HepG2 (cell line): ENCODE measurements around the gene DPH6. TPM values are rescaled to one million over a fixed set of nuclear protein-coding genes. Genes with fewer than 3 reads are reported as not detected.

Experiments
- ATAC-seq: fragments of 200-7000 bp; cut with Tn5 transposase; 3 replicates; pipeline ENCODE4 v1.9.1; 2020; ENCODE audit warnings: mild to moderate bottlenecking, moderate library complexity
- BruUV-seq: library from RNA; stranded (reverse); fragments of 400-500 nt; replicated peaks from 2 replicates; lab custom pipeline; 2021; lab: Mats Ljungman, UMichigan
- CTCF ChIA-PET: fragments of 300-600 bp; formaldehyde crosslinking; extraction: SDS; loops from one replicate; lab custom pipeline; 2021; ENCODE audit warnings: low total read pairs, inconsistent platforms, low intra/inter-chr PET ratio; lab: Yijun Ruan, JAX
- POLR2A ChIA-PET: fragments of 350-600 bp; sonication (Branson Sonifier 250); formaldehyde crosslinking; loops from one replicate; lab custom pipeline; 2020; ENCODE audit warnings: antibody characterized with exemption, inconsistent platforms; lab: Yijun Ruan, JAX
- DNase-seq: peaks from one replicate; pipeline ENCODE4 v3.0.0-alpha.2; 2015; ENCODE audit warnings: low spot score
- FAIRE-seq: peaks from 3 replicates; lab custom pipeline; 2011; peaks lifted over from hg19 to GRCh38; lab: Jason Lieb, UNC
- H2AFZ ChIP-seq: one replicate; pipeline ENCODE4 v1.6.1; 2011; ENCODE audit warnings: low read length, inconsistent platforms
- H3K27ac ChIP-seq: fragments of 300-600 bp; 3 replicates; pipeline ENCODE4 v1.8.0; 2011; ENCODE audit warnings: mixed run types, mild to moderate bottlenecking, mixed read lengths, low read length, inconsistent platforms; ENCODE audit not compliant: insufficient read depth; ENCODE audit errors: extremely low read length
- H3K27me3 ChIP-seq, 2 experiments: fragments of 200-600 bp in 1 of 2; 2 replicates in 1 of 2; 3 replicates in 1 of 2; pipeline versions ENCODE4 v1.6.0 to v1.8.0; 2011; ENCODE audit warnings: low read length in 2 of 2, mild to moderate bottlenecking in 2 of 2, moderate library complexity in 2 of 2, inconsistent platforms in 1 of 2; ENCODE audit not compliant: insufficient read depth in 2 of 2, control insufficient read depth in 1 of 2
- H3K36me3 ChIP-seq, 2 experiments: fragments of 200-600 bp in 1 of 2; replicated peaks in 1 of 2; 2 replicates in 1 of 2; 3 replicates in 1 of 2; pipeline versions ENCODE4 v1.5.1 to v1.8.0; 2011; ENCODE audit warnings: low read length in 2 of 2, inconsistent platforms in 1 of 2; ENCODE audit not compliant: insufficient read depth in 2 of 2, control insufficient read depth in 1 of 2
- H3K4me1 ChIP-seq: 2 replicates; pipeline ENCODE4 v1.5.1; 2012; ENCODE audit warnings: low read length, inconsistent platforms; ENCODE audit not compliant: insufficient read depth
- H3K4me2 ChIP-seq: 2 replicates; pipeline ENCODE4 v1.6.0; 2011; ENCODE audit warnings: low read depth, low read length, inconsistent platforms
- H3K4me3 ChIP-seq, 3 experiments: fragments of 200-600 bp in 1 of 3; sonication (generic), shearing (Covaris generic) in 1 of 3; replicated peaks in 1 of 3; 2 replicates each; pipeline ENCODE4 v1.5.1; 2011 to 2016; ENCODE audit warnings: low read length in 3 of 3, inconsistent platforms in 2 of 3, low read depth in 2 of 3, mild to moderate bottlenecking in 2 of 3, control low read depth in 1 of 3, mixed read lengths in 1 of 3; ENCODE audit not compliant: insufficient read depth in 1 of 3
- H3K79me2 ChIP-seq: one replicate; pipeline ENCODE4 v1.6.1; 2011; ENCODE audit warnings: low read length, inconsistent platforms; ENCODE audit not compliant: insufficient read depth
- H3K9ac ChIP-seq: 2 replicates; pipeline ENCODE4 v1.6.0; 2011; ENCODE audit warnings: mild to moderate bottlenecking, low read depth, low read length, inconsistent platforms; ENCODE audit not compliant: insufficient read depth
- H3K9me3 ChIP-seq: 2 replicates; pipeline ENCODE4 v1.5.1; 2012; ENCODE audit warnings: mild to moderate bottlenecking, low read length
- H4K20me1 ChIP-seq: 2 replicates; pipeline ENCODE4 v1.6.0; 2011; ENCODE audit warnings: inconsistent platforms, mild to moderate bottlenecking, low read length, moderate library complexity; ENCODE audit not compliant: insufficient read depth
- ATF4 ChIP-seq, 2 experiments: fragments of 450-650 bp in 1 of 2; sonication (generic) in 1 of 2; formaldehyde crosslinking; IDR thresholded peaks; 2 replicates each; pipeline versions ENCODE4 v1.5.0 to v1.8.0; 2020 to 2022; ENCODE audit warnings: mild to moderate bottlenecking in 1 of 2, missing genetic modification reagents in 1 of 2
- HNRNPL ChIP-seq: fragments of 200-400 bp; formaldehyde crosslinking; IDR thresholded peaks from 2 replicates; pipeline ENCODE4 v1.6.1; 2017; ENCODE audit warnings: mild to moderate bottlenecking, low read depth, low read length
- PATZ1 ChIP-seq: sonication (generic); formaldehyde crosslinking; IDR thresholded peaks from 2 replicates; pipeline ENCODE4 v1.4.0; 2020; ENCODE audit warnings: missing genetic modification reagents
- ZBTB10 ChIP-seq: sonication (generic); formaldehyde crosslinking; IDR thresholded peaks from 2 replicates; pipeline ENCODE4 v1.4.0; 2020; ENCODE audit warnings: missing genetic modification reagents, borderline replicate concordance
- ZNF101 ChIP-seq: sonication (generic); formaldehyde crosslinking; IDR thresholded peaks from 2 replicates; pipeline ENCODE4 v1.4.0; 2020; ENCODE audit warnings: mild to moderate bottlenecking, low read depth, missing genetic modification reagents, borderline replicate concordance
- ZNF20 ChIP-seq: sonication (generic); formaldehyde crosslinking; IDR thresholded peaks from 2 replicates; pipeline ENCODE4 v1.4.0; 2020; ENCODE audit warnings: mild to moderate bottlenecking, moderate library complexity, missing genetic modification reagents
- ZNF574 ChIP-seq: sonication (generic); formaldehyde crosslinking; IDR thresholded peaks from 2 replicates; pipeline ENCODE4 v1.4.0; 2020; ENCODE audit warnings: missing genetic modification reagents
- ZSCAN30 ChIP-seq: sonication (generic); formaldehyde crosslinking; IDR thresholded peaks from 2 replicates; pipeline ENCODE4 v1.5.0; 2020; ENCODE audit warnings: mild to moderate bottlenecking, missing genetic modification reagents
- WGBS: methylation state at CpG from one replicate; pipeline ENCODE4 v1.1.6; 2017; ENCODE audit warnings: low lambda C conversion rate; 5-methylcytosine and 5-hydroxymethylcytosine counted together
- in situ Hi-C: cut with HindIII; loops from 2 replicates; pipeline ENCODE4 v1.10.0; 2017; ENCODE audit warnings: low pct_unique_long_range_greater_than_20kb; ENCODE audit not compliant: extremely low pct_ligation_motif_present
- intact Hi-C: fragments of 100-400 bp; cut with micrococcal nuclease; formaldehyde crosslinking; loops from one replicate; pipeline ENCODE4 v1.10.0; 2022; ENCODE audit not compliant: unreplicated experiment
- polyA plus RNA-seq, 8 experiments: library from polyadenylated mRNA; depleted of rRNA in 3 of 8; stranded (reverse) in 7 of 8; unstranded in 1 of 8; fragments of >200 nt; fragmentation: Illumina TruSeq in 4 of 8; extraction: Trizol in 4 of 8; gene quantifications; 2 replicates each; pipeline versions ENCODE4 v1.2.1 to v1.2.3, GENCODE V29; 2011 to 2016; ENCODE audit warnings: low read depth in 4 of 8, missing spikeins in 1 of 8, mixed read lengths in 1 of 8; ENCODE audit not compliant: insufficient read depth in 1 of 8
- total RNA-seq, 5 experiments: library from RNA; depleted of rRNA; stranded (reverse); fragments of >200 nt; fragmentation: Illumina TruSeq; extraction: Trizol; gene quantifications; 2 replicates each; pipeline ENCODE4 v1.2.3, GENCODE V29; 2016; ENCODE audit warnings: low read depth in 1 of 5
- TF ChIP-seq, protein P1 (sequence below): sonication (generic); formaldehyde crosslinking; IDR thresholded peaks from 2 replicates; pipeline ENCODE4 v1.5.1; 2020; ENCODE audit warnings: missing genetic modification reagents, mild to moderate bottlenecking, borderline replicate concordance

DPH6 gene
- total and polyA plus RNA-seq, 2 of the 13 experiments (the other 11 are each of a cell fraction or from before 2014, with no cell fraction given) = 10.2 to 25.8 TPM

DNA sequence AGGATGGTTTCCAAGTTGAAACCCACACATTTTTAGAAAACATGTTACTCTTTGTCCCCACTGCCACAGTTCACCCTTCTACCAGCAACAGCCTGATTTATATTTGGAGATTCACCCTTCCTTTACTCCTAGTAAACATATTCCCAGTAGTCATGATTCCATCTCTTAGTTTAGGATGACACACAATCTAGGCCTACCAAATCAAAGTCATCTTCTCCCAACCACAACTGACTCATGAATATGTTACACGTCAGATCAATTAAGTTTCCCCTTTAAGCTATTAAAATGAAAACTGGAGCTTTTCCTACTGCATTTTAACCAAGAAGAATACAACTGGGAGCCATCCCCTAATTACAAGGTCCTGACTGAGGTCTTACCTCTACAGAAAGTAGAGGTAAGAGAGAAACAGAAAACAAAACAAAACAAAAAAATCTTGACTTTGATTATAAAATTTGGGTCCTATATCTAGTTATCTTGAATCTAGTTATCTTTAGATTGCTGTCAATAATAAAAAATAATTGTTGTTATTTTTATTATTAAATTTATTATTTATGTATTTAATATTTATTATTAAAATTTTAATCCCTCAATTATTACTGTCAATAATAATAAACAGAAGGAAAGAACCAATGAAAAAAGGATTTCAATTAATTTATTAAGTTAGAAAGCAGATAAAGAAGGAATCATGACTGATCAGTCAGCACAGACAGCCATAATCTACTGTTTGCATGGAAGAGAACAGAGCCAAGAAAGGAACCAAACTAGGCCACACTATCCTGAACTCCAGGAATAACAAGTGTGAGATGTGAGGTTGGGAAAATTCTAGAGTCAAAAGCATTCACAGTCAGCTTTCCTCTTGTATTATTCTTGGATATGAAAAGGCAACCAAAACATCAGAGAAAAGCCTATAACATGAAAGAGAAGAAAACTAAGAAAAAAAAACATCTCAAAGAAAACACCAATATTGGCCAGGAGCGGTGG, 12.5 kb downstream of the DPH6 start:
- 99% methylated on average over 2 of the region's 2 CpGs for WGBS
- Histone ChIP-seq H3K4me1 (peaks cover 12% of the 10 kb centered on the region), H3K27ac (no peak overlapping the region), H2AFZ (no peak overlapping the region), H4K20me1 (no peaks in the 10 kb centered on the region), H3K4me2 (no peak overlapping the region), H3K79me2 (no peaks in the 10 kb centered on the region), H3K36me3 (no peaks in the 10 kb centered on the region; a peak in 1 of 5 replicates), H3K9ac (no peak overlapping the region), H3K27me3 (no peaks in the 10 kb centered on the region; a peak in 1 of 5 replicates), H3K4me3 (no peak overlapping the region), H3K9me3 (peaks cover 8% of the 10 kb centered on the region)
- ATAC-seq (no peak), FAIRE-seq (no peak), DNase-seq (no peak)
- no TSS peak for BruUV-seq
- intact Hi-C loops (no loop called here), in situ Hi-C loops (loop anchor here (25.0 kb wide), 1 partner anchor 1579 kb away; the partner anchor contains the start of gene MEIS2)
- POLR2A ChIA-PET = no interaction called here
- CTCF ChIA-PET = no interaction called here
- no peak for TF ChIP-seq ZBTB10 (CRISPR knock-in tag)
- TF ChIP-seq ZSCAN30 (CRISPR knock-in tag) = no peak
- TF ChIP-seq PATZ1 (CRISPR knock-in tag) = no peak
- no peak for TF ChIP-seq ZNF101 (CRISPR knock-in tag)
- TF ChIP-seq, protein P1, sequence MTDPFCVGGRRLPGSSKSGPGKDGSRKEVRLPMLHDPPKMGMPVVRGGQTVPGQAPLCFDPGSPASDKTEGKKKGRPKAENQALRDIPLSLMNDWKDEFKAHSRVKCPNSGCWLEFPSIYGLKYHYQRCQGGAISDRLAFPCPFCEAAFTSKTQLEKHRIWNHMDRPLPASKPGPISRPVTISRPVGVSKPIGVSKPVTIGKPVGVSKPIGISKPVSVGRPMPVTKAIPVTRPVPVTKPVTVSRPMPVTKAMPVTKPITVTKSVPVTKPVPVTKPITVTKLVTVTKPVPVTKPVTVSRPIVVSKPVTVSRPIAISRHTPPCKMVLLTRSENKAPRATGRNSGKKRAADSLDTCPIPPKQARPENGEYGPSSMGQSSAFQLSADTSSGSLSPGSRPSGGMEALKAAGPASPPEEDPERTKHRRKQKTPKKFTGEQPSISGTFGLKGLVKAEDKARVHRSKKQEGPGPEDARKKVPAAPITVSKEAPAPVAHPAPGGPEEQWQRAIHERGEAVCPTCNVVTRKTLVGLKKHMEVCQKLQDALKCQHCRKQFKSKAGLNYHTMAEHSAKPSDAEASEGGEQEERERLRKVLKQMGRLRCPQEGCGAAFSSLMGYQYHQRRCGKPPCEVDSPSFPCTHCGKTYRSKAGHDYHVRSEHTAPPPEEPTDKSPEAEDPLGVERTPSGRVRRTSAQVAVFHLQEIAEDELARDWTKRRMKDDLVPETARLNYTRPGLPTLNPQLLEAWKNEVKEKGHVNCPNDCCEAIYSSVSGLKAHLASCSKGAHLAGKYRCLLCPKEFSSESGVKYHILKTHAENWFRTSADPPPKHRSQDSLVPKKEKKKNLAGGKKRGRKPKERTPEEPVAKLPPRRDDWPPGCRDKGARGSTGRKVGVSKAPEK = no peak
- no peak for TF ChIP-seq HNRNPL
- TF ChIP-seq ATF4 (CRISPR knock-in tag; IDR thresholded peaks at IDR 0.05) = no peak
- TF ChIP-seq ZNF574 (CRISPR knock-in tag) = no peak
- no peak for TF ChIP-seq ZNF20
